ENCODE measurements around the gene NHLRC2. TPM values are rescaled to one million over a fixed set of nuclear protein-coding genes. Genes with fewer than 3 reads are reported as not detected.

Gene NHLRC2
- total and polyA plus RNA-seq, 2 donors (not counting 1 experiment from before 2014, with no cell fraction given) = 5.7 to 59.8 TPM

GRCh38 chr10:113907166-113907565 lies 52.7 kb downstream of the NHLRC2 start:
- no peak for ATAC-seq (ENCODE audit: low read depth)
- 80% methylated on average over 1 of the region's 3 CpGs for WGBS (ENCODE audit: insufficient coverage)
- no peaks in the 10 kb centered on the region for H4K20me1 ChIP-seq (ENCODE audit: control insufficient read depth, insufficient read depth, low read length, poor library complexity, severe bottlenecking)
- no peaks in the 10 kb centered on the region for H3K4me1 ChIP-seq (ENCODE audit: control insufficient read depth in 2 of 2, insufficient read depth in 2 of 2, low read length in 2 of 2)
- no peaks in the 10 kb centered on the region for H3K79me2 ChIP-seq (ENCODE audit: control insufficient read depth, insufficient read depth, low read length)
- no peak overlapping the region for H2AFZ ChIP-seq (ENCODE audit: insufficient read depth, low read depth, low read length, poor library complexity, severe bottlenecking)
- H3K9me3 ChIP-seq (ENCODE audit: control extremely low read depth in 1 of 3, control insufficient read depth in 2 of 3, insufficient read depth in 1 of 3, low read length in 2 of 3) = no peaks in the 10 kb centered on the region
- no peaks in the 10 kb centered on the region for H3K4me1 Mint-ChIP-seq
- no peak for DNase-seq
- no peak overlapping the region for H3K27ac ChIP-seq (ENCODE audit: low read length in 2 of 2)
- H3K4me2 ChIP-seq (replicated peaks; ENCODE audit: low read depth, low read length, poor library complexity, severe bottlenecking) = no peak overlapping the region
- H3K27ac Mint-ChIP-seq = no peak overlapping the region
- intact Hi-C loops (cut with micrococcal nuclease) = no loop called here
- ChIA-PET CTCF (interaction anchor here (1.2 kb wide), 1 partner anchor 32 kb away, joined by 3 read pairs; no protein-coding TSS in a partner anchor), POLR2A (no interaction called here)
- TF ChIP-seq, protein P1, sequence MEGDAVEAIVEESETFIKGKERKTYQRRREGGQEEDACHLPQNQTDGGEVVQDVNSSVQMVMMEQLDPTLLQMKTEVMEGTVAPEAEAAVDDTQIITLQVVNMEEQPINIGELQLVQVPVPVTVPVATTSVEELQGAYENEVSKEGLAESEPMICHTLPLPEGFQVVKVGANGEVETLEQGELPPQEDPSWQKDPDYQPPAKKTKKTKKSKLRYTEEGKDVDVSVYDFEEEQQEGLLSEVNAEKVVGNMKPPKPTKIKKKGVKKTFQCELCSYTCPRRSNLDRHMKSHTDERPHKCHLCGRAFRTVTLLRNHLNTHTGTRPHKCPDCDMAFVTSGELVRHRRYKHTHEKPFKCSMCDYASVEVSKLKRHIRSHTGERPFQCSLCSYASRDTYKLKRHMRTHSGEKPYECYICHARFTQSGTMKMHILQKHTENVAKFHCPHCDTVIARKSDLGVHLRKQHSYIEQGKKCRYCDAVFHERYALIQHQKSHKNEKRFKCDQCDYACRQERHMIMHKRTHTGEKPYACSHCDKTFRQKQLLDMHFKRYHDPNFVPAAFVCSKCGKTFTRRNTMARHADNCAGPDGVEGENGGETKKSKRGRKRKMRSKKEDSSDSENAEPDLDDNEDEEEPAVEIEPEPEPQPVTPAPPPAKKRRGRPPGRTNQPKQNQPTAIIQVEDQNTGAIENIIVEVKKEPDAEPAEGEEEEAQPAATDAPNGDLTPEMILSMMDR (IDR thresholded peaks at IDR 0.05) = no peak
- TF ChIP-seq EZH2 (IDR thresholded peaks at IDR 0.05; ENCODE audit: borderline replicate concordance, insufficient read depth, low read depth, low read length, poor library complexity, severe bottlenecking) = no peak
- H3K4me3 Mint-ChIP-seq = no peak overlapping the region
- H3K9me3 Mint-ChIP-seq (ENCODE audit: insufficient read depth) = no peaks in the 10 kb centered on the region
- no peak overlapping the region for H3K9ac ChIP-seq (ENCODE audit: low read length)
- no peaks in the 10 kb centered on the region for H3K27me3 Mint-ChIP-seq
- H3K4me3 ChIP-seq (ENCODE audit: control extremely low read depth in 1 of 5, extremely low read depth in 1 of 5, insufficient read depth in 1 of 5, low read depth in 2 of 5, low read length in 4 of 5) = no peak overlapping the region
- H3K36me3 ChIP-seq (replicated peaks in 1 of 2; ENCODE audit: control extremely low read depth in 1 of 2, control insufficient read depth in 1 of 2, extremely low read depth in 1 of 2, insufficient read depth in 2 of 2, low read length in 1 of 2) = peaks cover 12 to 49% of the 10 kb centered on the region in 2 experiments
- H3K27me3 ChIP-seq (replicated peaks in 1 of 4; ENCODE audit: control extremely low read depth in 1 of 4, control insufficient read depth in 3 of 4, insufficient read depth in 4 of 4, low read length in 3 of 4) = no peaks in the 10 kb centered on the region

DNA sequence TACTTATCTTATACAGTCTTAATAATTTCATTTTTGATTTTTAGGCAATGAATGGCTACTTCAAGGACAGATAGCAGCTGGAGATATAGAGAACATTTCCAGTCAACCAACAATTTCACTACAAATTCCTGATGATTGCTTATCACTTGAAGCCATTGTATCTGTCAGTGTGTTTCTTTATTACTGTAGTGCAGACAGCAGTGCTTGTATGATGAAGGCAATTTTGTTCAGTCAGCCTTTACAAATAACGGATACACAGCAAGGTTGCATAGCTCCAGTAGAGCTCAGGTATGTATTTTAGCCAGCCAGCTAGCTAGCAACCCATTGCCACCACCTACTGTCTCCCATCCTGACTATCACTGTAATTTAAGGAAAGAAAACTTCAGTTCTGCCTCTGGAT lies 53.8 kb downstream of the NHLRC2 start:
- no peaks in the 10 kb centered on the region for H3K4me1 Mint-ChIP-seq
- no peaks in the 10 kb centered on the region for H3K27me3 Mint-ChIP-seq
- Histone ChIP-seq H3K4me2 (replicated peaks; ENCODE audit: low read depth, low read length, poor library complexity, severe bottlenecking) (no peak overlapping the region), H2AFZ (ENCODE audit: insufficient read depth, low read depth, low read length, poor library complexity, severe bottlenecking) (no peak overlapping the region), H3K9ac (ENCODE audit: low read length) (no peak overlapping the region), H3K27me3 (replicated peaks in 1 of 4; ENCODE audit: control extremely low read depth in 1 of 4, control insufficient read depth in 3 of 4, insufficient read depth in 4 of 4, low read length in 3 of 4) (no peaks in the 10 kb centered on the region), H3K4me3 (ENCODE audit: control extremely low read depth in 1 of 5, extremely low read depth in 1 of 5, insufficient read depth in 1 of 5, low read depth in 2 of 5, low read length in 4 of 5) (no peak overlapping the region), H3K9me3 (ENCODE audit: control extremely low read depth in 1 of 3, control insufficient read depth in 2 of 3, insufficient read depth in 1 of 3, low read length in 2 of 3) (no peaks in the 10 kb centered on the region), H4K20me1 (ENCODE audit: control insufficient read depth, insufficient read depth, low read length, poor library complexity, severe bottlenecking) (no peaks in the 10 kb centered on the region), H3K4me1 (ENCODE audit: control insufficient read depth in 2 of 2, insufficient read depth in 2 of 2, low read length in 2 of 2) (no peaks in the 10 kb centered on the region), H3K36me3 (replicated peaks in 1 of 2; ENCODE audit: control extremely low read depth in 1 of 2, control insufficient read depth in 1 of 2, extremely low read depth in 1 of 2, insufficient read depth in 2 of 2, low read length in 1 of 2) (peaks cover 14 to 44% of the 10 kb centered on the region in 2 experiments), H3K79me2 (ENCODE audit: control insufficient read depth, insufficient read depth, low read length) (no peaks in the 10 kb centered on the region), H3K27ac (ENCODE audit: low read length in 2 of 2) (no peak overlapping the region)
- no peak overlapping the region for H3K27ac Mint-ChIP-seq
- intact Hi-C loops (cut with micrococcal nuclease) = no loop called here
- DNase-seq (no peak), ATAC-seq (ENCODE audit: low read depth) (no peak)
- no peak for TF ChIP-seq EZH2 (IDR thresholded peaks at IDR 0.05; ENCODE audit: borderline replicate concordance, insufficient read depth, low read depth, low read length, poor library complexity, severe bottlenecking)
- TF ChIP-seq, protein P1 (IDR thresholded peaks at IDR 0.05) = no peak
- no peaks in the 10 kb centered on the region for H3K9me3 Mint-ChIP-seq (ENCODE audit: insufficient read depth)
- ChIA-PET POLR2A (no interaction called here), CTCF (no interaction called here)
- H3K4me3 Mint-ChIP-seq = no peak overlapping the region
- WGBS (ENCODE audit: insufficient coverage) = 100% methylated on average over 1 of the region's 1 CpG

All from B cell (primary cell).